ENCODE data around the gene FZD10. TPM values are rescaled to one million over a fixed set of nuclear protein-coding genes. Genes with fewer than 3 reads are reported as not detected.

FZD10 gene
- total and polyA plus RNA-seq, 2 experiments from 2014 or later = 0.11 to 0.45 TPM

- H3K27me3 ChIP-seq (ENCODE audit: insufficient read depth) = no peaks in the 10 kb centered on the region
- no peaks in the 10 kb centered on the region for H3F3A ChIP-seq (replicated peaks; ENCODE audit: low read depth)
- ATAC-seq (no peak), DNase-seq (ENCODE audit: low spot score) (no peak)
- no peak overlapping the region for H3K27ac Mint-ChIP-seq
- TF ChIP-seq, protein P1, sequence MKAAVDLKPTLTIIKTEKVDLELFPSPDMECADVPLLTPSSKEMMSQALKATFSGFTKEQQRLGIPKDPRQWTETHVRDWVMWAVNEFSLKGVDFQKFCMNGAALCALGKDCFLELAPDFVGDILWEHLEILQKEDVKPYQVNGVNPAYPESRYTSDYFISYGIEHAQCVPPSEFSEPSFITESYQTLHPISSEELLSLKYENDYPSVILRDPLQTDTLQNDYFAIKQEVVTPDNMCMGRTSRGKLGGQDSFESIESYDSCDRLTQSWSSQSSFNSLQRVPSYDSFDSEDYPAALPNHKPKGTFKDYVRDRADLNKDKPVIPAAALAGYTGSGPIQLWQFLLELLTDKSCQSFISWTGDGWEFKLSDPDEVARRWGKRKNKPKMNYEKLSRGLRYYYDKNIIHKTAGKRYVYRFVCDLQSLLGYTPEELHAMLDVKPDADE (IDR thresholded peaks at IDR 0.05) = no peak
- no peak for TF ChIP-seq STAT1 (IDR thresholded peaks at IDR 0.05; ENCODE audit: unreplicated experiment)
- no peak for TF ChIP-seq ZNF114 (CRISPR knock-in tag; IDR thresholded peaks at IDR 0.05)
- no peak for TF ChIP-seq CTCF (conservative IDR thresholded peaks at IDR 0.05; ENCODE audit: low read depth in 2 of 2)
- H3K79me2 ChIP-seq (replicated peaks; ENCODE audit: insufficient read depth) = no peaks in the 10 kb centered on the region
- no peaks in the 10 kb centered on the region for H3K36me3 ChIP-seq (ENCODE audit: insufficient read depth)
- H3K9me2 ChIP-seq (ENCODE audit: insufficient read depth) = no peaks in the 10 kb centered on the region
- no peaks in the 10 kb centered on the region for H4K20me1 ChIP-seq (replicated peaks; ENCODE audit: insufficient read depth)
- no peak overlapping the region for H3K27ac ChIP-seq (ENCODE audit: low read depth)
- peaks cover 4% of the 10 kb centered on the region for H3K27me3 Mint-ChIP-seq (ENCODE audit: insufficient read depth, low read depth, poor library complexity)
- H3K4me3 ChIP-seq = no peak overlapping the region
- no peak overlapping the region for H3K4me2 ChIP-seq
- H3K9me3 Mint-ChIP-seq = peaks cover 97% of the 10 kb centered on the region
- H2AFZ ChIP-seq = no peak overlapping the region
- H3K36me3 Mint-ChIP-seq (ENCODE audit: low read depth) = peaks cover 47% of the 10 kb centered on the region
- no peak overlapping the region for H3K4me3 Mint-ChIP-seq
- no peaks in the 10 kb centered on the region for H3K4me1 ChIP-seq (ENCODE audit: insufficient read depth)
- H3K4me1 Mint-ChIP-seq = no peaks in the 10 kb centered on the region; the same call in 2 of the 3 replicates
Observed at GRCh38 chr12:130120012-130120805, 42.1 kb upstream of the FZD10 start.

DNA sequence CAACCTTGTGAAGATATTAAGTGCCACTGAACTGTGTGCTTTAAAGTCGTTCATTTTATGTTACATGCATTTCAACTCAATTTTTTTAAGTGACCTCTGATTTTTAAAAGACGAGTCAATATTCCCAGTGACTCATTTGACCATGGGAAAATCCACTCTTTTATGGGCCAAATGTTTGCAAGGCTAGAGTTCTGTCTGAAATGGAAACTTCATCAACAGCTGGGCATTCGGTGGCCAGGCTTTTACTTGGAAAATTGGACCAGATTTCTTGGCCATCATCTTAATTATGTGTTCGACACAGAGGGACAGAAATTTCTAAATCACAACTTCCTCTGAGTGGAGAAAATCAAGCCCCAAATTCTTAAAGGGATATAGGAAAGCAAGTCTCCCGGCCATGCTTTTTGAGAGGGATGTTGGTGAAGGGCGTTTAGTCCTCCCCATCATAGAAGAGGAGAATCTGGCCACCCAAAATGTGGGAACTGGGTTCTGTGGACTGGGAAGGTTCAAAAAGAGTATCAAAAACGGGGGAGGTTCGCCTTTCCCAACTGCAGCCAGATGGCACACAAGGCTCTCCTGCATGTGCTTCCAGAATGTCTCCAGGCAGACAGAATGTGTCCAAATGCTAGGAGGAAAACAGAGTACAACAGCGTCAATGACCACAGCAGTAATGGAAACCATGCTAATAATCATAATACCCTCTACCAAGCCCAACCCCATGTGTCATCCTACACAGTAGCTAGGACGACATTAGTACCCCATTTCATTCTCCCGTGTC lies 40.9 kb upstream of the FZD10 start:
- H3K4me2 ChIP-seq = no peak overlapping the region
- no peaks in the 10 kb centered on the region for H3K79me2 ChIP-seq (replicated peaks; ENCODE audit: insufficient read depth)
- no peak for ATAC-seq
- H3K27me3 ChIP-seq (ENCODE audit: insufficient read depth) = no peaks in the 10 kb centered on the region
- no peak for DNase-seq (ENCODE audit: low spot score)
- H3F3A ChIP-seq (replicated peaks; ENCODE audit: low read depth) = no peaks in the 10 kb centered on the region
- Mint-ChIP-seq H3K36me3 (ENCODE audit: low read depth) (peaks cover 50% of the 10 kb centered on the region), H3K27ac (no peak overlapping the region), H3K27me3 (ENCODE audit: insufficient read depth, low read depth, poor library complexity) (peaks cover 4% of the 10 kb centered on the region), H3K4me3 (no peak overlapping the region), H3K4me1 (no peaks in the 10 kb centered on the region; the same call in 2 of the 3 replicates), H3K9me3 (peaks cover 95% of the 10 kb centered on the region)
- H3K4me3 ChIP-seq = no peak overlapping the region
- no peaks in the 10 kb centered on the region for H3K36me3 ChIP-seq (ENCODE audit: insufficient read depth)
- H2AFZ ChIP-seq = no peak overlapping the region
- H3K4me1 ChIP-seq (ENCODE audit: insufficient read depth) = no peaks in the 10 kb centered on the region
- no peaks in the 10 kb centered on the region for H4K20me1 ChIP-seq (replicated peaks; ENCODE audit: insufficient read depth)
- H3K9me2 ChIP-seq (ENCODE audit: insufficient read depth) = no peaks in the 10 kb centered on the region
- no peak overlapping the region for H3K27ac ChIP-seq (ENCODE audit: low read depth)
- TF ChIP-seq JUNB (IDR thresholded peaks at IDR 0.05; ENCODE audit: unreplicated experiment) (no peak), ZNF331 (CRISPR knock-in tag; IDR thresholded peaks at IDR 0.05; ENCODE audit: low read depth) (no peak), STAT1 (IDR thresholded peaks at IDR 0.05; ENCODE audit: unreplicated experiment) (no peak), CREB1 (CRISPR knock-in tag; IDR thresholded peaks at IDR 0.05; ENCODE audit: low read depth) (no peak), EZH2 (IDR thresholded peaks at IDR 0.05; ENCODE audit: low read depth, unreplicated experiment) (no peak), NANOG (IDR thresholded peaks at IDR 0.05; ENCODE audit: borderline replicate concordance) (no peak), EZH2phosphoT487 (IDR thresholded peaks at IDR 0.05; ENCODE audit: unreplicated experiment) (no peak), POLR2AphosphoS5 (IDR thresholded peaks at IDR 0.05; ENCODE audit: low read depth) (no peak), CTCF (conservative IDR thresholded peaks at IDR 0.05; ENCODE audit: low read depth in 2 of 2) (no peak)
- TF ChIP-seq, protein P1 (IDR thresholded peaks at IDR 0.05) = no peak

Measured in GM23338 (cell line).